Vagina (tissue), 2 donors: ENCODE measurements around the gene ATP1A4. TPM values are rescaled to one million over a fixed set of nuclear protein-coding genes. Genes with fewer than 3 reads are reported as not detected.

Experiments used
- DNase-seq, 2 donors: peaks; one replicate each; pipeline ENCODE4 v3.0.0-alpha.2; 2017; ENCODE audit errors: extremely low spot score in 2 of 2
- H3K27ac ChIP-seq: fragments of 200-600 bp; sonication (generic); one replicate; pipeline ENCODE4 v1.5.1; 2019
- H3K27me3 ChIP-seq: fragments of 200-600 bp; sonication (generic); one replicate; pipeline ENCODE4 v1.5.1; 2019
- H3K36me3 ChIP-seq, 2 donors: fragments of 200-600 bp; sonication (generic); one replicate each; pipeline ENCODE4 v1.5.1; 2017 to 2019
- H3K4me1 ChIP-seq: fragments of 200-600 bp; sonication (generic); one replicate; pipeline ENCODE4 v1.5.1; 2019
- H3K4me3 ChIP-seq, 2 donors: fragments of 200-600 bp; sonication (generic); 1 replicate in 1 of 2; 2 replicates in 1 of 2; pipeline ENCODE4 v1.5.1; 2016 to 2019
- H3K9me3 ChIP-seq: fragments of 200-600 bp; sonication (generic); one replicate; pipeline ENCODE4 v1.5.1; 2019
- CTCF ChIP-seq, 3 experiments: fragments of 450-650 bp in 2 of 3; fragments of 200-600 bp in 1 of 3; sonication (generic) in 1 of 3; IDR thresholded peaks; one replicate each; pipeline ENCODE4 v1.5.1; 2017 to 2019; ENCODE audit warnings: antibody characterized with exemption in 3 of 3, mild to moderate bottlenecking in 2 of 3, moderate library complexity in 2 of 3
- POLR2A ChIP-seq, 2 donors: fragments of 450-650 bp; IDR thresholded peaks; one replicate each; pipeline ENCODE4 v1.6.1; 2017; ENCODE audit warnings: antibody characterized with exemption in 2 of 2, mild to moderate bottlenecking in 2 of 2, moderate library complexity in 2 of 2
- POLR2AphosphoS5 ChIP-seq, 2 donors: sonication (generic); formaldehyde crosslinking; IDR thresholded peaks; one replicate each; pipeline ENCODE4 v1.9.0; 2017; ENCODE audit warnings: antibody characterized with exemption in 2 of 2, mild to moderate bottlenecking in 2 of 2, low read depth in 1 of 2; ENCODE audit not compliant: insufficient read depth in 1 of 2
- intact Hi-C: fragments of 100-400 bp; cut with DNase I; formaldehyde crosslinking; loops from one replicate; pipeline ENCODE4 v1.15.1; 2023
- total RNA-seq: library from RNA; depleted of rRNA; stranded (reverse); fragments of >200 nt; gene quantifications from one replicate; pipeline ENCODE4 v1.2.3, GENCODE V29; 2016

Gene ATP1A4
- total RNA-seq, 1 donor from 2014 or later: not detected

GRCh38 chr1:160127865-160128523 is 23.4 kb upstream of the ATP1A4 start:
- Histone ChIP-seq H3K4me3 (no peak overlapping the region), H3K36me3 (no peaks in the 10 kb centered on the region), H3K27me3 (no peaks in the 10 kb centered on the region), H3K4me1 (no peaks in the 10 kb centered on the region), H3K9me3 (no peaks in the 10 kb centered on the region), H3K27ac (no peak overlapping the region)
- DNase-seq: no peak
- no peak for TF ChIP-seq POLR2AphosphoS5 (IDR thresholded peaks at IDR 0.05; ENCODE audit: insufficient read depth in 1 of 2, low read depth in 1 of 2)
- no peak for TF ChIP-seq POLR2A (IDR thresholded peaks at IDR 0.05)
- no peak for TF ChIP-seq CTCF (IDR thresholded peaks at IDR 0.05)
- intact Hi-C loops: no loop called here

- no peaks in the 10 kb centered on the region for H3K4me1 ChIP-seq
- H3K27me3 ChIP-seq: no peaks in the 10 kb centered on the region
- no peak overlapping the region for H3K27ac ChIP-seq
- intact Hi-C loops: no loop called here
- no peak overlapping the region for H3K4me3 ChIP-seq
- H3K36me3 ChIP-seq: no peaks in the 10 kb centered on the region
- TF ChIP-seq CTCF (IDR thresholded peaks at IDR 0.05) (no peak), POLR2AphosphoS5 (IDR thresholded peaks at IDR 0.05; ENCODE audit: insufficient read depth in 1 of 2, low read depth in 1 of 2) (no peak), POLR2A (IDR thresholded peaks at IDR 0.05) (no peak)
- H3K9me3 ChIP-seq: no peaks in the 10 kb centered on the region
- DNase-seq: no peak
Observed at GRCh38 chr1:160128636-160129035, 22.8 kb upstream of the ATP1A4 start.

DNA sequence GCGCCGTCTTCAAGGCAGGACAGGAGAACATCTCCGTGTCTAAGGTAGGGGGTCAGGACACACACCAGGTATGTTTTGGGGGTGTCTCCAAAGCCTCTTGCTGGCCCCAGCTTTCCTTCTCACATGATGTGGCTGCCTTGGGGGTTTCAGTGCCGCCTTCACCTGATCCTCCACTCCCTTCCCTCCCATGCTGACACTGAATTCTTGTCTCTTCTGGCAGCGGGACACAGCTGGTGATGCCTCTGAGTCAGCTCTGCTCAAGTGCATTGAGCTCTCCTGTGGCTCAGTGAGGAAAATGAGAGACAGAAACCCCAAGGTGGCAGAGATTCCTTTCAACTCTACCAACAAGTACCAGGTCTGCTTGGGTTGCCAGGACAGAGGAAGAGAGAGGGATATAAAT is 22.4 kb upstream of the ATP1A4 start:
- Histone ChIP-seq H3K4me3 (no peak overlapping the region), H3K9me3 (no peaks in the 10 kb centered on the region), H3K36me3 (no peaks in the 10 kb centered on the region), H3K4me1 (no peaks in the 10 kb centered on the region), H3K27ac (no peak overlapping the region), H3K27me3 (no peaks in the 10 kb centered on the region)
- intact Hi-C loops: no loop called here
- DNase-seq: no peak
- TF ChIP-seq POLR2A (IDR thresholded peaks at IDR 0.05): no peak
- no peak for TF ChIP-seq POLR2AphosphoS5 (IDR thresholded peaks at IDR 0.05; ENCODE audit: insufficient read depth in 1 of 2, low read depth in 1 of 2)
- TF ChIP-seq CTCF (IDR thresholded peaks at IDR 0.05): no peak

GRCh38 chr1:160129558-160129957 is 21.8 kb upstream of the ATP1A4 start:
- Histone ChIP-seq H3K36me3 (no peaks in the 10 kb centered on the region), H3K27ac (no peak overlapping the region), H3K9me3 (no peaks in the 10 kb centered on the region), H3K4me3 (no peak overlapping the region), H3K4me1 (no peaks in the 10 kb centered on the region), H3K27me3 (no peaks in the 10 kb centered on the region)
- no peak for DNase-seq
- intact Hi-C loops: no loop called here
- TF ChIP-seq POLR2AphosphoS5 (IDR thresholded peaks at IDR 0.05; ENCODE audit: insufficient read depth in 1 of 2, low read depth in 1 of 2): no peak

DNA sequence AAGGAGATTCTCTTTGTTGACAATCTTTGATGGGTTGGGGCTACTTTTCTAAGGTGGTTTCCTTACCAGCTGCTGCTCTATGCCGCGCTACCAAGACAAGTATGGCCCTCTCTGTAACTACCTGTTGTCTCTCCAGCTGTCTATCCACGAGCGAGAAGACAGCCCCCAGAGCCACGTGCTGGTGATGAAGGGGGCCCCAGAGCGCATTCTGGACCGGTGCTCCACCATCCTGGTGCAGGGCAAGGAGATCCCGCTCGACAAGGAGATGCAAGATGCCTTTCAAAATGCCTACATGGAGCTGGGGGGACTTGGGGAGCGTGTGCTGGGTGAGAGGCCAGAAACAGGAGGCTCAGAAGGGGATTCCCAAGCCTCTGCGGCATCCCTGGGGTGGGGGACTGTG is 21.4 kb upstream of the ATP1A4 start:
- intact Hi-C loops: no loop called here
- H3K36me3 ChIP-seq: no peaks in the 10 kb centered on the region
- no peaks in the 10 kb centered on the region for H3K4me1 ChIP-seq
- H3K27ac ChIP-seq: no peak overlapping the region
- H3K9me3 ChIP-seq: no peaks in the 10 kb centered on the region
- TF ChIP-seq CTCF (IDR thresholded peaks at IDR 0.05) (no peak), POLR2AphosphoS5 (IDR thresholded peaks at IDR 0.05; ENCODE audit: insufficient read depth in 1 of 2, low read depth in 1 of 2) (no peak), POLR2A (IDR thresholded peaks at IDR 0.05) (no peak)
- DNase-seq: no peak
- no peaks in the 10 kb centered on the region for H3K27me3 ChIP-seq
- H3K4me3 ChIP-seq: no peak overlapping the region
